A673 (cell line): ENCODE measurements around the gene DPH5. TPM values are rescaled to one million over a fixed set of nuclear protein-coding genes. Genes with fewer than 3 reads are reported as not detected.
A peak's percentile ranks its signal among the peaks of the same experiment; 100 is the strongest.
"Not testable (repeated sequence)": the region's sequence is repeated elsewhere in the genome, so short reads cannot be mapped to it uniquely, and the experiment has no call there.

Source experiments
- BruUV-seq: library from RNA; stranded (reverse); fragments of 400-500 nt; replicated peaks from 2 replicates; lab custom pipeline; 2021; lab: Mats Ljungman, UMichigan
- CTCF ChIA-PET: fragments of 300-600 bp; sonication (Branson Sonifier 250); formaldehyde crosslinking; loops from one replicate; lab custom pipeline; 2022; ENCODE audit warnings: antibody characterized with exemption; lab: Charles Lee
- POLR2A ChIA-PET: fragments of 300-600 bp; sonication (Branson Sonifier 250); formaldehyde crosslinking; loops from one replicate; lab custom pipeline; 2022; ENCODE audit warnings: antibody characterized with exemption; ENCODE audit not compliant: low non-redundant PET; lab: Charles Lee
- DNase-seq: peaks from one replicate; pipeline ENCODE4 v3.0.0-alpha.2; 2015; ENCODE audit warnings: low spot score
- H3K27ac ChIP-seq: fragments of 200-600 bp; sonication (generic); 2 replicates; pipeline ENCODE4 v1.5.1; 2016; ENCODE audit warnings: mixed run types, low read depth, mild to moderate bottlenecking, mixed read lengths, antibody characterized with exemption, low read length; ENCODE audit not compliant: poor library complexity, severe bottlenecking
- H3K27me3 ChIP-seq: fragments of 200-600 bp; sonication (generic); replicated peaks from 2 replicates; pipeline ENCODE4 v1.6.1; 2017; ENCODE audit warnings: mixed run types, low read depth, mild to moderate bottlenecking, mixed read lengths, antibody characterized with exemption, low read length; ENCODE audit not compliant: insufficient read depth, poor library complexity
- H3K36me3 ChIP-seq: fragments of 200-600 bp; sonication (generic); 2 replicates; pipeline ENCODE4 v1.6.1; 2016; ENCODE audit warnings: mixed run types, mild to moderate bottlenecking, mixed read lengths, antibody characterized with exemption, low read length; ENCODE audit not compliant: insufficient read depth, poor library complexity, severe bottlenecking
- H3K4me1 ChIP-seq: fragments of 200-600 bp; sonication (generic); 2 replicates; pipeline ENCODE4 v1.6.1; 2017; ENCODE audit warnings: mixed run types, mild to moderate bottlenecking, mixed read lengths, antibody characterized with exemption, low read length; ENCODE audit not compliant: insufficient read depth, poor library complexity, severe bottlenecking
- H3K4me3 ChIP-seq: fragments of 200-600 bp; sonication (generic); 2 replicates; pipeline ENCODE4 v1.5.1; 2016; ENCODE audit warnings: low read depth, mixed run types, mild to moderate bottlenecking, mixed read lengths, low read length; ENCODE audit not compliant: poor library complexity, severe bottlenecking
- H3K9me3 ChIP-seq: fragments of 200-600 bp; sonication (generic); 2 replicates; pipeline ENCODE4 v1.6.1; 2016; ENCODE audit warnings: mixed run types, low read depth, mild to moderate bottlenecking, mixed read lengths, antibody characterized with exemption, low read length; ENCODE audit not compliant: poor library complexity, severe bottlenecking
- EZH2 ChIP-seq: fragments of 200-600 bp; sonication (generic); IDR thresholded peaks from 2 replicates; pipeline ENCODE4 v1.6.1; 2017; ENCODE audit warnings: borderline replicate concordance, low read depth, mild to moderate bottlenecking, mixed read lengths, antibody characterized with exemption, low read length; ENCODE audit not compliant: poor library complexity, severe bottlenecking
- intact Hi-C: fragments of 100-400 bp; cut with micrococcal nuclease; formaldehyde crosslinking; loops from one replicate; pipeline ENCODE4 v1.10.0; 2022; ENCODE audit not compliant: unreplicated experiment
- total RNA-seq: library from RNA; stranded (reverse); gene quantifications from 2 replicates; pipeline ENCODE4 v1.2.3, GENCODE V29; 2021
- TF ChIP-seq, protein P1 (sequence below): fragments of 300-800, 200-600 bp; sonication (generic); conservative IDR thresholded peaks from 2 replicates; pipeline ENCODE4 v1.5.1; 2017; ENCODE audit warnings: low read depth, mild to moderate bottlenecking, antibody characterized with exemption, low read length, moderate library complexity, mixed read lengths

The DPH5 gene
- total RNA-seq, 1 experiment from 2014 or later = 50.5 TPM

DNA sequence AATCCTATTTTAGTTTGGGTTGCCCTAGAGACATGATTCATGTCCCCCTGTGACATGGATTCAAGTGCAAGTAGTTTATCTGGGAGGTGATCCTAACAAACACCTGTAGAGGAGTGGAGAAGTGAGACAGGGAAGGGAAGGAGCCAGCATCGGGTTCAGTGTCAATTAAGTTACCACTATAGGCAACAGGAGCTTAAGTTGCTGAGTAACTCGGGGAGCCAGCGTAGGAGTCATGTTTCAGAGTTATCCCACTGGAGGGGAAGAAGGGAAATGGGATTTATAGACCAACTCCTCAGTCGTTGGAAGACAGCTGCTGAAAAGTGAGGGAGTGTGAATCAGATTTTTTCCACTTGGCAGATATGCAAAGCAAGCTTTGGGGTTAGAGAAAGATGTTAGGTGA lies 74.8 kb downstream of the DPH5 start:
- BruUV-seq = no TSS peak
- intact Hi-C loops = loop anchor here (5.0 to 10.0 kb wide), 3 partner anchors 48 to 284 kb away; partner anchors contain the start of genes DPH5 and S1PR1
- Histone ChIP-seq H3K9me3 (no peaks in the 10 kb centered on the region), H3K4me1 (peaks cover 46% of the 10 kb centered on the region), H3K4me3 (no peak overlapping the region), H3K27me3 (no peaks in the 10 kb centered on the region), H3K36me3 (peaks cover 4% of the 10 kb centered on the region), H3K27ac (peak overlapping the region; percentile 39)
- ChIA-PET CTCF (no interaction called here), POLR2A (no interaction called here)
- TF ChIP-seq EZH2 = no peak
- TF ChIP-seq, protein P1, sequence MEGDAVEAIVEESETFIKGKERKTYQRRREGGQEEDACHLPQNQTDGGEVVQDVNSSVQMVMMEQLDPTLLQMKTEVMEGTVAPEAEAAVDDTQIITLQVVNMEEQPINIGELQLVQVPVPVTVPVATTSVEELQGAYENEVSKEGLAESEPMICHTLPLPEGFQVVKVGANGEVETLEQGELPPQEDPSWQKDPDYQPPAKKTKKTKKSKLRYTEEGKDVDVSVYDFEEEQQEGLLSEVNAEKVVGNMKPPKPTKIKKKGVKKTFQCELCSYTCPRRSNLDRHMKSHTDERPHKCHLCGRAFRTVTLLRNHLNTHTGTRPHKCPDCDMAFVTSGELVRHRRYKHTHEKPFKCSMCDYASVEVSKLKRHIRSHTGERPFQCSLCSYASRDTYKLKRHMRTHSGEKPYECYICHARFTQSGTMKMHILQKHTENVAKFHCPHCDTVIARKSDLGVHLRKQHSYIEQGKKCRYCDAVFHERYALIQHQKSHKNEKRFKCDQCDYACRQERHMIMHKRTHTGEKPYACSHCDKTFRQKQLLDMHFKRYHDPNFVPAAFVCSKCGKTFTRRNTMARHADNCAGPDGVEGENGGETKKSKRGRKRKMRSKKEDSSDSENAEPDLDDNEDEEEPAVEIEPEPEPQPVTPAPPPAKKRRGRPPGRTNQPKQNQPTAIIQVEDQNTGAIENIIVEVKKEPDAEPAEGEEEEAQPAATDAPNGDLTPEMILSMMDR = no peak
- peak; percentile 55 for DNase-seq

DNA sequence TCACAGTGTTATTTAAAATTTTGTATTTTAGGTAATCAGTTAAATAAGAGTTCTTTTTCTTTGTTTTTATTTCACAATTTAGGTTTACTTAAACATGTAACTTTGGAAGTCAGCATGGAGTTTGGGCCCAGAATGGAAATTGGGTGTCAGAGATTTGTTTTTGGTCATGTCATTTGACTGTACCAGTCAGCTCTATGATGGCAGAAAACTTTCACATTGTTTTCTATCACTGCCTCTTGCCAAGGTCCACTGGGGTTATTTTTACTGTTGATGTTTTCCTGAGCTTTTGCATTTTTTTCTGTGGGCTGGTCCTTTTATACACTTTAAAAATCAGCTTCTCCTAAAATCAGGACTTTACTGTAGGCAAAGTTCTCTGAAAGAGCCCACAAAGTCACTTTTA lies 75.2 kb downstream of the DPH5 start:
- H3K27ac ChIP-seq = peak overlapping the region; percentile 39
- no peak overlapping the region for H3K4me3 ChIP-seq
- ChIA-PET CTCF (no interaction called here), POLR2A (no interaction called here)
- peaks cover 41% of the 10 kb centered on the region for H3K4me1 ChIP-seq
- no peak for TF ChIP-seq EZH2
- TF ChIP-seq, protein P1 = no peak
- H3K9me3 ChIP-seq = no peaks in the 10 kb centered on the region
- no peaks in the 10 kb centered on the region for H3K27me3 ChIP-seq
- DNase-seq = no peak
- intact Hi-C loops = loop anchor here (5.0 to 10.0 kb wide), 3 partner anchors 48 to 284 kb away; partner anchors contain the start of genes DPH5 and S1PR1
- BruUV-seq = no TSS peak
- peaks cover 4% of the 10 kb centered on the region for H3K36me3 ChIP-seq

DNA sequence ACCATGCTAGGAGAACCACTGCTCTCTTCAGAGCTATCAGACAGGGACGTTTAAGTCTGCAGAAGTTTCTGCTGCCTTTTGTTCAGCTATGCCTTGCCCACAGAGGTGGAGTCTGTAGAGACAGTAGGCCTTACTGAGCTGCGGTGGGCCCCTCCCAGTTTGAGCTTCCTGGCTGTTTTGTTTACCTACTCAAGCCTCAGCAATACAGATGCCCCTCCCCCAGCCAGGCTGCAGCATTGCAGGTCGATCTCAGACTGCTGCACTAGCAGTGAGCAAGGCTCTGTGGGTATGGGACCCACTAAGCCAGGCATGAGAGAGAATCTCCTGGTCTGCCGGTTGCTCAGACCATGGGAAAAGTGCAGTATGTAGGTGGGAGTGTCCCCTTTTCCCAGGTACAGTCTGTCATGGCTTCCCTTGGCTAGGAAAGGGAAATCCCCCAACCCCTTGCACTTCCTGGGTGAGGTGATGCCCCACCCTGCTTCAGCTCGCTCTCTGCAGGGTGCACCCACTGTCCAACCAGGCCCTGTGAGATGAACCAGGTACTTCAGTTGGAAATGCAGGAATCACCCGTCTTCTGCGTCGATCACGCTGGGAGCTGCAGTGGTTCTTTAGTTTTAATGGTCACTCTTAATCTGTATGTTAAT lies 75.9 kb downstream of the DPH5 start:
- CTCF ChIA-PET, H3K27ac ChIP-seq, H3K36me3 ChIP-seq, H3K27me3 ChIP-seq, H3K9me3 ChIP-seq, BruUV-seq, DNase-seq, POLR2A ChIA-PET, H3K4me3 ChIP-seq: not testable (repeated sequence)
- intact Hi-C loops = loop anchor here (5.0 to 10.0 kb wide), 3 partner anchors 47 to 285 kb away; partner anchors contain the start of genes DPH5 and S1PR1
- peaks cover 34% of the 10 kb centered on the region for H3K4me1 ChIP-seq

DNA sequence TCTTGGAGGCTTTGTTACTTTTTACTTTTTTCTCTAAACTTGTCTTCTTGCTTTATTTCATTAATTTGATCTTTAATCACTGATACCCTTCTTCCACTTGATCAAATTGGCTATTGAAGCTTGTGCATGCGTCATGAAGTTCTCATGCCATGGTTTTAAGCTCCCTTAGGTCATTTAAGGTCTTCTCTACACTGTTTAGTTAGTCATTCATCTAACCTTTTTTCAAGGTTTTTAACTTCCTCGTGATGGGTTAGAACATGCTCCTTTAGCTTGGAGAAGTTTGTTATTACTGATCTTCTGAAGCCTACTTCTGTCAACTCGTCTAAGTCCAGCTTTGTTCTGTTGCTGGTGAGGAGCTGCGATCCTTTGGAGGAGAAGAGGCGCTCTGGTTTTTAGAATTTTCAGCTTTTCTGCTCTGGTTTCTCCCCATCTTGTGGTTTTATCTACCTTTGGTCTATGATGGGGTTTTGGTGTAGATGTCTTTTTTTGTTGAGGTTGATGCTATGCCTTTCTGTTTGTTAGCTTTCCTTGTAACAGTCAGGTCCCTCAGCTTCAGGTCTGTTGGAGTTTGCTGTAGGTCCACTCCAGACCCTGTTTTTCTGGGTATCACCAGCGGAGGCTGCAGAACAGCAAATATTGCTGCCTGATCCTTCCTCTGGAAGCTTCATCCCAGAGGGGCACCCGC lies 76.7 kb downstream of the DPH5 start:
- H3K27me3 ChIP-seq, H3K36me3 ChIP-seq, H3K4me3 ChIP-seq, DNase-seq, BruUV-seq, H3K27ac ChIP-seq, H3K9me3 ChIP-seq, CTCF ChIA-PET, intact Hi-C loops, POLR2A ChIA-PET: not testable (repeated sequence)
- H3K4me1 ChIP-seq = peaks cover 26% of the 10 kb centered on the region

DNA sequence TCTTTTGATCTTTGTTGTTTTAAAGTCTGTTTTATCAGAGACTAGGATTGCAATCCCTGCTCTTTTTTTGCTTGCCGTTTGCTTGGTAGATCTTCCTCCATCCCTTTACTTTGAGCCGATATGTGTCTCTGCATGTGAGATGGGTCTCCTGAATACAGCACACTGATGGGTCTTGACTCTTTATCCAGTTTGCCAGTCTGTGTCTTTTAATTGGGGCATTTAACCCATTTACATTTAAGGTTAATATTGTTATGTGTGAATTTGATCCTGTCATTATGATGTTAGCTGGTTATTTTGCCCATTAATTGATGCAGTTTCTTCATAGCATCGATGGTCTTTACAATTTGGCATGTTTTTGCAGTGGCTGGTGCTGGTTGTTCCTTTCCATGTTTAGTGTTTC lies 77.8 kb downstream of the DPH5 start:
- CTCF ChIA-PET, H3K9me3 ChIP-seq, POLR2A ChIA-PET, intact Hi-C loops, BruUV-seq, H3K36me3 ChIP-seq, DNase-seq, H3K27me3 ChIP-seq, H3K4me3 ChIP-seq, H3K27ac ChIP-seq: not testable (repeated sequence)
- peaks cover 25% of the 10 kb centered on the region for H3K4me1 ChIP-seq

DNA sequence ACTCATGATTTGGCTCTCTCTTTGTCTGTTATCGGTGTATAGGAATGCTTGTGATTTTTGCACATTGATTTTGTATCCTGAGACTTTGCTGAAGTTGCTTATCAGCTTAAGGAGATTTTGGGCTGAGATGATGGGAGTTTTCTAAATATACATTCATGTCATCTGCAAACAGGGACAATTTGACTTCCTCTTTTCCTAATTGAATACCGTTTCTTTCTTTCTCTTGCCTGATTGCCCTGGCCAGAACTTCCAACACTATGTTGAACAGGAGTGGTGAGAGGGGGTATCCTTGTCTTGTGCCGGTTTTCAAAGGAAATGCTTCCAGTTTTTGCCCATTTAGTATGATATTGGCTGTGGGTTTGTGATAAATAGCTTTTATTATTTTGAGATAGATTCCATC lies 79.5 kb downstream of the DPH5 start:
- H3K36me3 ChIP-seq, POLR2A ChIA-PET, H3K9me3 ChIP-seq, DNase-seq, intact Hi-C loops, BruUV-seq, H3K27me3 ChIP-seq, H3K27ac ChIP-seq, H3K4me3 ChIP-seq, CTCF ChIA-PET: not testable (repeated sequence)
- H3K4me1 ChIP-seq = peaks cover 19% of the 10 kb centered on the region
